ENCODE results near the gene CCDC195.

Gene CCDC195

DNA sequence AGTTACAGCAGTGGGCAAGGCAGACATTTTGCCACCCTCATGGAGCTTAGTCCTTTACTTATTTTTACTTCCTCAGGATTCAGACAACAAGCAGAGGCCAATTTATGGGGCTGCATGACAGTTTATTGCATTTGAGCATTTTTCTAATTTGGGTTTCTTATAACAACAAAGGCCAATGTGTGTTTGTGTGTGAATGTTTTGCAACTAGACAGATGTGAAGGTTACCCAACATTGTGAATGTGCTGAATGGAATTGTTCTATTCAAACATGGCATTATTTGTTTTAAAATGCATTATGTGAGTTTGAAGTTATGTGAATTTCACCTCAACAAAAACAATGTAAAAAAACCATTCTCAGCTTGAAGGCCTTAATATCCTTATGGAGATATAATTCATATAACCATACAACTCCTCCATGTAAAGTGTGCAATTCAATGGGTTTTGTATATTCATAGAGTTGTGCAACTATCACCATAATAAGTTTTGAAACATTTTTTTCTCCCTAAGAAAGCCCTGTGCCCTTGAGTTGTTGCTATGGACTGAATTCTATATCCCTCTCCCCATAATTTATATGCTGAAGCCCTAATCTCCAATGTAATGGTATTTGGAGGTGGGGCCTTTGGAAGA lies 57.3 kb downstream of the CCDC195 start:
- Histone ChIP-seq H3K27me3 (ENCODE audit: low read length) (no peaks in the 10 kb centered on the region), H3K4me2 (ENCODE audit: low read depth, low read length, poor library complexity, severe bottlenecking) (no peak overlapping the region), H3K9ac (ENCODE audit: low read length) (no peak overlapping the region), H2AFZ (ENCODE audit: low read depth, low read length, severe bottlenecking) (no peak overlapping the region), H4K20me1 (ENCODE audit: low read depth, low read length) (no peaks in the 10 kb centered on the region), H3F3A (ENCODE audit: insufficient read depth) (no peaks in the 10 kb centered on the region), H3K79me2 (ENCODE audit: insufficient read depth, low read length) (no peaks in the 10 kb centered on the region), H3K9me3 (ENCODE audit: insufficient read depth, low read length) (peaks cover 5% of the 10 kb centered on the region; the same call in 1 of the 2 replicates), H3K27ac (ENCODE audit: low read depth, low read length) (0 out of 2 replicates have a peak overlapping the region, but pooled peaks have one; percentile 14), H3K9me2 (replicated peaks; ENCODE audit: insufficient read depth, low read length) (no peaks in the 10 kb centered on the region), H3K36me3 (ENCODE audit: low read length) (no peaks in the 10 kb centered on the region), H3K4me3 (ENCODE audit: insufficient read depth, low read length, poor library complexity, severe bottlenecking) (no peak overlapping the region)
- TF ChIP-seq, protein P1, sequence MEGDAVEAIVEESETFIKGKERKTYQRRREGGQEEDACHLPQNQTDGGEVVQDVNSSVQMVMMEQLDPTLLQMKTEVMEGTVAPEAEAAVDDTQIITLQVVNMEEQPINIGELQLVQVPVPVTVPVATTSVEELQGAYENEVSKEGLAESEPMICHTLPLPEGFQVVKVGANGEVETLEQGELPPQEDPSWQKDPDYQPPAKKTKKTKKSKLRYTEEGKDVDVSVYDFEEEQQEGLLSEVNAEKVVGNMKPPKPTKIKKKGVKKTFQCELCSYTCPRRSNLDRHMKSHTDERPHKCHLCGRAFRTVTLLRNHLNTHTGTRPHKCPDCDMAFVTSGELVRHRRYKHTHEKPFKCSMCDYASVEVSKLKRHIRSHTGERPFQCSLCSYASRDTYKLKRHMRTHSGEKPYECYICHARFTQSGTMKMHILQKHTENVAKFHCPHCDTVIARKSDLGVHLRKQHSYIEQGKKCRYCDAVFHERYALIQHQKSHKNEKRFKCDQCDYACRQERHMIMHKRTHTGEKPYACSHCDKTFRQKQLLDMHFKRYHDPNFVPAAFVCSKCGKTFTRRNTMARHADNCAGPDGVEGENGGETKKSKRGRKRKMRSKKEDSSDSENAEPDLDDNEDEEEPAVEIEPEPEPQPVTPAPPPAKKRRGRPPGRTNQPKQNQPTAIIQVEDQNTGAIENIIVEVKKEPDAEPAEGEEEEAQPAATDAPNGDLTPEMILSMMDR (IDR thresholded peaks at IDR 0.05; ENCODE audit: insufficient read depth, low read length, poor library complexity, severe bottlenecking), result no peak
- no peak for TF ChIP-seq EZH2phosphoT487 (conservative IDR thresholded peaks at IDR 0.05; ENCODE audit: low read length)

DNA sequence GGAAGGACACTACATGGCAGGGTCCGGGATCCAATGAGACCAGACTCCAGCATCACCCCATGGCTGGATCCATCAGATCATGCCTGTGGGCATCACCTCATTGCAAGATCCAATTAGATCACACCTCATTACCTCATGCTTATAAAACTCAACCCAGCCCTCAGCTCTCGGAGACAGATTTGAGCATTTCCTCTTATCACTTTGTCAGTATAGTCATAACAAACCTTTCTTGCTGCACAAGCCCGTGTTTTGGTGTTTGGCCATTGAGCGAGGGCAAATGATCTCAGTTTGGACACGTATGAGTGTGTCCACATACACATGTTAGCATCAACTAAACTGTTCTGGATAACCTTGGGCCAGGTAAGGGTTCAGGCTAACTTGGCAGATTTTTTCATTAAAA lies 58.8 kb downstream of the CCDC195 start:
- Histone ChIP-seq H3K36me3 (ENCODE audit: low read length) (no peaks in the 10 kb centered on the region), H3K27me3 (ENCODE audit: low read length) (no peaks in the 10 kb centered on the region), H3K9me3 (ENCODE audit: insufficient read depth, low read length) (no peaks in the 10 kb centered on the region), H3K79me2 (ENCODE audit: insufficient read depth, low read length) (no peaks in the 10 kb centered on the region), H3K4me2 (ENCODE audit: low read depth, low read length, poor library complexity, severe bottlenecking) (no peak overlapping the region), H3K4me3 (ENCODE audit: insufficient read depth, low read length, poor library complexity, severe bottlenecking) (no peak overlapping the region), H3F3A (ENCODE audit: insufficient read depth) (no peaks in the 10 kb centered on the region), H2AFZ (ENCODE audit: low read depth, low read length, severe bottlenecking) (no peak overlapping the region), H3K9ac (ENCODE audit: low read length) (no peak overlapping the region), H3K27ac (ENCODE audit: low read depth, low read length) (no peak overlapping the region), H3K9me2 (replicated peaks; ENCODE audit: insufficient read depth, low read length) (no peaks in the 10 kb centered on the region), H4K20me1 (ENCODE audit: low read depth, low read length) (no peaks in the 10 kb centered on the region)
- TF ChIP-seq, protein P1 (IDR thresholded peaks at IDR 0.05; ENCODE audit: insufficient read depth, low read length, poor library complexity, severe bottlenecking), result no peak
- no peak for TF ChIP-seq EZH2phosphoT487 (conservative IDR thresholded peaks at IDR 0.05; ENCODE audit: low read length)

DNA sequence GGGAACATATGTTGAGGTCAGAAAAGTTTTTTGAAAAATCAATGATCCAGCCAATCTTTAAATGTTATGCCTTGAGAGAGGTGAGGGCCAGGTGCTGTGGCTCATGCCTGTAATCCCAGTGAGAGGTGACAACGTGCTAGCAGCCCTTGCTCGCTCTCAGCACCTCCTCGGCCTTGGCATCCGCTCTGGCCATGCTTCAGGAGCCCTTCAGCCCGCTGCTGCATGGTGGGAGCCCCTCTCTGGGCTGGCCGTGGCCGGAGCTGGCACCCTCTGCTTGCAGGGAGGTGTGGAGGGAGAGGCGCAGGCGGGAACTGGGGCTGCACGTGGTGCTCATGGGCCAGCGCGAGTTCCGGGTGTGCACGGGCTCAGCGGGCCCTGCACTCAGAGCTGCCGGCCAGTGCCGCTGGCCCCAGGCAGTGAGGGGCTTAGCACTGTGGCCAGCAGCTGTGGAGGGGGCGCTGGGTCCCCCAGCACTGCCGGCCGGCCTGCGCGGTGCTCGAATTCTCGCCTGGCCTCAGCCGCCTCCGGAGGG lies 61.1 kb downstream of the CCDC195 start:
- no peaks in the 10 kb centered on the region for H3K27me3 ChIP-seq (ENCODE audit: low read length)
- H2AFZ ChIP-seq (ENCODE audit: low read depth, low read length, severe bottlenecking), result no peak overlapping the region
- no peak overlapping the region for H3K4me2 ChIP-seq (ENCODE audit: low read depth, low read length, poor library complexity, severe bottlenecking)
- H3K36me3 ChIP-seq (ENCODE audit: low read length), result no peaks in the 10 kb centered on the region
- H3K9ac ChIP-seq (ENCODE audit: low read length), result no peak overlapping the region
- TF ChIP-seq EZH2phosphoT487 (conservative IDR thresholded peaks at IDR 0.05; ENCODE audit: low read length), result no peak
- TF ChIP-seq, protein P1 (IDR thresholded peaks at IDR 0.05; ENCODE audit: insufficient read depth, low read length, poor library complexity, severe bottlenecking), result no peak
- no peaks in the 10 kb centered on the region for H3K9me2 ChIP-seq (replicated peaks; ENCODE audit: insufficient read depth, low read length)
- no peaks in the 10 kb centered on the region for H4K20me1 ChIP-seq (ENCODE audit: low read depth, low read length)
- no peak overlapping the region for H3K27ac ChIP-seq (ENCODE audit: low read depth, low read length)
- no peaks in the 10 kb centered on the region for H3K79me2 ChIP-seq (ENCODE audit: insufficient read depth, low read length)
- no peak overlapping the region for H3K4me3 ChIP-seq (ENCODE audit: insufficient read depth, low read length, poor library complexity, severe bottlenecking)
- H3F3A ChIP-seq (ENCODE audit: insufficient read depth), result no peaks in the 10 kb centered on the region
- H3K9me3 ChIP-seq (ENCODE audit: insufficient read depth, low read length), result no peaks in the 10 kb centered on the region
